ENCODE measurements around the gene LY9. TPM values are rescaled to one million over a fixed set of nuclear protein-coding genes. Genes with fewer than 3 reads are reported as not detected.

LY9 gene
- total RNA-seq, 2 donors from 2014 or later, result 0.41 to 0.71 TPM

- DNase-seq (ENCODE audit: low spot score), result no peak
- TF ChIP-seq CTCF (IDR thresholded peaks at IDR 0.05), result no peak
- no peaks in the 10 kb centered on the region for H3K4me1 ChIP-seq (ENCODE audit: control insufficient read depth in 1 of 2, low read depth in 2 of 2)
Observed at GRCh38 chr1:160761046-160761445, 34.9 kb upstream of the LY9 start.

GRCh38 chr1:160761886-160762285 lies 34.1 kb upstream of the LY9 start:
- Histone ChIP-seq H3K27ac (no peak overlapping the region), H3K4me3 (no peak overlapping the region), H3K27me3 (replicated peaks; ENCODE audit: insufficient read depth) (no peaks in the 10 kb centered on the region), H3K36me3 (no peaks in the 10 kb centered on the region), H3K9me3 (no peaks in the 10 kb centered on the region), H3K4me1 (ENCODE audit: control insufficient read depth in 1 of 2, low read depth in 2 of 2) (no peaks in the 10 kb centered on the region)
- ATAC-seq (ENCODE audit: insufficient number of reproducible peaks, low FRiP score, low read depth), result no peak
- no peak for TF ChIP-seq CTCF (IDR thresholded peaks at IDR 0.05)
- DNase-seq (ENCODE audit: low spot score), result no peak

More at GRCh38 chr1:160761046-160761445, 34.9 kb upstream of the LY9 start:
- H3K27ac ChIP-seq, result no peak overlapping the region
- no peak overlapping the region for H3K4me3 ChIP-seq
- H3K9me3 ChIP-seq, result no peaks in the 10 kb centered on the region
- no peak for ATAC-seq (ENCODE audit: insufficient number of reproducible peaks, low FRiP score, low read depth)
- no peaks in the 10 kb centered on the region for H3K27me3 ChIP-seq (replicated peaks; ENCODE audit: insufficient read depth)
- no peaks in the 10 kb centered on the region for H3K36me3 ChIP-seq

- no peak for TF ChIP-seq CTCF (IDR thresholded peaks at IDR 0.05)
- no peaks in the 10 kb centered on the region for H3K36me3 ChIP-seq
- no peak overlapping the region for H3K4me3 ChIP-seq
- ATAC-seq (ENCODE audit: insufficient number of reproducible peaks, low FRiP score, low read depth) (no peak), DNase-seq (ENCODE audit: low spot score) (no peak)
- no peaks in the 10 kb centered on the region for H3K9me3 ChIP-seq
- H3K27ac ChIP-seq, result no peak overlapping the region
- H3K27me3 ChIP-seq (replicated peaks; ENCODE audit: insufficient read depth), result no peaks in the 10 kb centered on the region
- peaks cover 0 to 6% of the 10 kb centered on the region in 2 donors for H3K4me1 ChIP-seq (ENCODE audit: control insufficient read depth in 1 of 2, low read depth in 2 of 2)
Observed at GRCh38 chr1:160763993-160764392, 32.0 kb upstream of the LY9 start.

- H3K27me3 ChIP-seq (replicated peaks; ENCODE audit: insufficient read depth), result no peaks in the 10 kb centered on the region
- ATAC-seq (ENCODE audit: insufficient number of reproducible peaks, low FRiP score, low read depth), result no peak
- peak overlapping the region; percentile 8 for H3K4me3 ChIP-seq
- TF ChIP-seq CTCF (IDR thresholded peaks at IDR 0.05), result no peak
- no peak for DNase-seq (ENCODE audit: low spot score)
- H3K36me3 ChIP-seq, result no peaks in the 10 kb centered on the region
- H3K4me1 ChIP-seq (ENCODE audit: control insufficient read depth in 1 of 2, low read depth in 2 of 2), result peaks cover 0 to 6% of the 10 kb centered on the region in 2 donors
- H3K27ac ChIP-seq, result no peak overlapping the region
- no peaks in the 10 kb centered on the region for H3K9me3 ChIP-seq
Observed at GRCh38 chr1:160767395-160768294, 28.3 kb upstream of the LY9 start.

- ATAC-seq (ENCODE audit: insufficient number of reproducible peaks, low FRiP score, low read depth), result no peak
- no peak overlapping the region for H3K27ac ChIP-seq
Observed at GRCh38 chr1:160768295-160768657, 27.7 kb upstream of the LY9 start.

More at GRCh38 chr1:160768295-160768657, 27.7 kb upstream of the LY9 start:
- peak overlapping the region; percentile 8 for H3K4me3 ChIP-seq
- H3K9me3 ChIP-seq, result no peaks in the 10 kb centered on the region
- no peaks in the 10 kb centered on the region for H3K36me3 ChIP-seq
- H3K4me1 ChIP-seq (ENCODE audit: control insufficient read depth in 1 of 2, low read depth in 2 of 2), result peaks cover 0 to 6% of the 10 kb centered on the region in 2 donors
- DNase-seq (ENCODE audit: low spot score), result no peak
- no peak for TF ChIP-seq CTCF (IDR thresholded peaks at IDR 0.05)
- H3K27me3 ChIP-seq (replicated peaks; ENCODE audit: insufficient read depth), result no peaks in the 10 kb centered on the region

Data from thoracic aorta (tissue), 2 donors.